Colonic mucosa (tissue), 4 donors: ENCODE results near the gene NCOA1. TPM values are rescaled to one million over a fixed set of nuclear protein-coding genes. Genes with fewer than 3 reads are reported as not detected.

Source experiments
- DNase-seq: peaks from one replicate; pipeline ENCODE4 v3.0.0-alpha.2; 2020
- H3K27ac ChIP-seq: fragments of 200-600 bp; one replicate; pipeline ENCODE4 v1.8.0; 2021
- H3K27me3 ChIP-seq: fragments of 200-600 bp; one replicate; pipeline ENCODE4 v1.8.0; 2021
- H3K36me3 ChIP-seq: fragments of 200-600 bp; one replicate; pipeline ENCODE4 v1.8.0; 2021
- H3K4me1 ChIP-seq: fragments of 200-600 bp; one replicate; pipeline ENCODE4 v1.8.0; 2021; ENCODE audit warnings: mild to moderate bottlenecking
- H3K4me3 ChIP-seq: fragments of 200-600 bp; one replicate; pipeline ENCODE4 v1.8.0; 2021
- H3K9ac ChIP-seq, 2 donors: one replicate each; pipeline ENCODE4 v1.7.0; 2013; ENCODE audit warnings: control low read depth in 2 of 2, low read depth in 2 of 2, low read length in 2 of 2
- H3K9me3 ChIP-seq: fragments of 200-600 bp; one replicate; pipeline ENCODE4 v1.8.0; 2021
- intact Hi-C: fragments of 100-400 bp; cut with DNase I; formaldehyde crosslinking; loops from one replicate; pipeline ENCODE4 v1.14.1; 2022
- total RNA-seq, 2 donors: library from RNA; stranded (reverse); fragmentation: NEBNext Ultra II Directional in 1 of 2; extraction: Animal tissue kit (Norgen Biotek cat#: 25700) in 1 of 2; gene quantifications; one replicate each; pipeline ENCODE4 v1.2.1, GENCODE V29; 2021
- TF ChIP-seq, protein P1 (sequence below): fragments of 200-600 bp; IDR thresholded peaks from one replicate; pipeline ENCODE4 v1.8.0; 2022; ENCODE audit warnings: antibody characterized with exemption, mild to moderate bottlenecking
- donor health status: healthy.
- donor health status: DM: no; HTN: no; CAD: no.
- donor health status: DM: no; HTN: no; CAD: no.

NCOA1 gene
- total RNA-seq, 2 donors from 2014 or later = 24.8 to 35.2 TPM

GRCh38 chr2:24818721-24819167 is 327.7 kb downstream of the NCOA1 start:
- Histone ChIP-seq H3K4me3 (no peak overlapping the region), H3K9ac (no peak overlapping the region), H3K27me3 (no peaks in the 10 kb centered on the region), H3K27ac (no peak overlapping the region), H3K36me3 (no peaks in the 10 kb centered on the region), H3K4me1 (no peaks in the 10 kb centered on the region), H3K9me3 (no peaks in the 10 kb centered on the region)
- intact Hi-C loops = no loop called here
- TF ChIP-seq, protein P1, sequence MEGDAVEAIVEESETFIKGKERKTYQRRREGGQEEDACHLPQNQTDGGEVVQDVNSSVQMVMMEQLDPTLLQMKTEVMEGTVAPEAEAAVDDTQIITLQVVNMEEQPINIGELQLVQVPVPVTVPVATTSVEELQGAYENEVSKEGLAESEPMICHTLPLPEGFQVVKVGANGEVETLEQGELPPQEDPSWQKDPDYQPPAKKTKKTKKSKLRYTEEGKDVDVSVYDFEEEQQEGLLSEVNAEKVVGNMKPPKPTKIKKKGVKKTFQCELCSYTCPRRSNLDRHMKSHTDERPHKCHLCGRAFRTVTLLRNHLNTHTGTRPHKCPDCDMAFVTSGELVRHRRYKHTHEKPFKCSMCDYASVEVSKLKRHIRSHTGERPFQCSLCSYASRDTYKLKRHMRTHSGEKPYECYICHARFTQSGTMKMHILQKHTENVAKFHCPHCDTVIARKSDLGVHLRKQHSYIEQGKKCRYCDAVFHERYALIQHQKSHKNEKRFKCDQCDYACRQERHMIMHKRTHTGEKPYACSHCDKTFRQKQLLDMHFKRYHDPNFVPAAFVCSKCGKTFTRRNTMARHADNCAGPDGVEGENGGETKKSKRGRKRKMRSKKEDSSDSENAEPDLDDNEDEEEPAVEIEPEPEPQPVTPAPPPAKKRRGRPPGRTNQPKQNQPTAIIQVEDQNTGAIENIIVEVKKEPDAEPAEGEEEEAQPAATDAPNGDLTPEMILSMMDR = no peak
- DNase-seq = peak; percentile 12

DNA sequence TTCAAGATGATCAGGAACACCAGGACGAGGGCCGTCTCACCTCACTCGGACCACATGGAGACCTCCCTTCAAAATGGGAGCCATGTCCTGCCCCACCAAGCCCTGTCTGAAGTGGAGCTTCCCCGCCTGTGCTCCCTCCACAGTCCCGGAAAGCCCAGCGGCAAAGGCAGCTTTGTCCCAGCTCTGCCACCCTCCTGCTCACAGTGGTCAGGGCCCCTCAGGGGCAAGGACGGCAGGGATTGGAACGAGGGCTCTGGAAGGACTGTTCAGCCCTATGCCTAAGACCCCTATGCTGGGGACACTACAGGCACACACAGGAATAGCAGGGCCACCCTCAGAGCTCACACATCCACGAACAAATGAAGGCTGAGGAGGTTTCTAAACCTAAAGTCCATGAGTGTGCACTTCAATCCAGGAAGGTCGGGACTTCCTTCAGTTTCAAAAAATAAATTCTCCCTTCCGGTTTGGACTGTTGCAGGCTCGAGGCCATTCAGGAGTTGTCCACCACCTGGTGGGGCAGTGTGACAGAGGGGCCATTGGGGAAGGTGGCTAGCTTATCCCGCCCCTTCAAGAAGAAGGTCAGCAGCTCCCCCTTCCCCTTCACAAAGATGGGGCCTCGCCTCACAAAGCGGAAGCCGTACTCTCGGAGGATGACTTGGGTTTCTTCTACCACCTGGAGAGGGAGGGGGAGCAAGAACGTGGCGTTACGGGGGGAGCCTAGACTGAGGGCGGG is 328.6 kb downstream of the NCOA1 start:
- no peak overlapping the region for H3K9ac ChIP-seq
- intact Hi-C loops = loop anchor here (10.0 kb wide), 2 partner anchors 205 to 305 kb away; no protein-coding TSS in a partner anchor
- peak; percentile 13 for DNase-seq
- no peak overlapping the region for H3K4me3 ChIP-seq
- no peaks in the 10 kb centered on the region for H3K36me3 ChIP-seq
- no peaks in the 10 kb centered on the region for H3K4me1 ChIP-seq
- TF ChIP-seq, protein P1 = no peak
- no peaks in the 10 kb centered on the region for H3K9me3 ChIP-seq
- H3K27me3 ChIP-seq = no peaks in the 10 kb centered on the region
- H3K27ac ChIP-seq = no peak overlapping the region

GRCh38 chr2:24820175-24820513 is 329.1 kb downstream of the NCOA1 start:
- Histone ChIP-seq H3K27me3 (no peaks in the 10 kb centered on the region), H3K9me3 (no peaks in the 10 kb centered on the region), H3K9ac (no peak overlapping the region), H3K4me1 (no peaks in the 10 kb centered on the region), H3K27ac (no peak overlapping the region), H3K36me3 (no peaks in the 10 kb centered on the region), H3K4me3 (no peak overlapping the region)
- intact Hi-C loops = loop anchor here (10.0 kb wide), 2 partner anchors 205 to 305 kb away; no protein-coding TSS in a partner anchor
- TF ChIP-seq, protein P1 = no peak
- peak; percentile 13 for DNase-seq

Other genes with a start within 250 kb of the NCOA1 start
- 10 to 100 TPM; 38.2 to 38.5 TPM for gene ITSN2, start 130.7 kb upstream of the NCOA1 start, total RNA-seq